Liver (tissue), 9 donors: ENCODE results near the gene RTP1. TPM values are rescaled to one million over a fixed set of nuclear protein-coding genes. Genes with fewer than 3 reads are reported as not detected.

Source experiments
- DNase-seq: peaks from one replicate; pipeline ENCODE4 v3.0.0-alpha.2; 2017; ENCODE audit warnings: low spot score
- H3K27ac ChIP-seq, 2 donors: one replicate each; pipeline ENCODE4 v1.7.0; 2013; ENCODE audit warnings: inconsistent platforms in 2 of 2, low read length in 2 of 2, control low read depth in 1 of 2, low read depth in 1 of 2, mild to moderate bottlenecking in 1 of 2
- H3K27me3 ChIP-seq, 4 donors: one replicate each; pipeline versions ENCODE4 v1.6.1 to v1.7.0; 2013; ENCODE audit warnings: low read length in 3 of 4, inconsistent platforms in 1 of 4, mild to moderate bottlenecking in 1 of 4, moderate library complexity in 1 of 4; ENCODE audit not compliant: control insufficient read depth in 4 of 4, insufficient read depth in 4 of 4
- H3K36me3 ChIP-seq, 4 donors: one replicate each; pipeline versions ENCODE4 v1.6.1 to v1.7.0; 2013; ENCODE audit warnings: low read length in 3 of 4, mild to moderate bottlenecking in 3 of 4, low read depth in 1 of 4, moderate library complexity in 1 of 4; ENCODE audit not compliant: control insufficient read depth in 4 of 4, insufficient read depth in 3 of 4
- H3K4me1 ChIP-seq, 4 donors: one replicate each; pipeline versions ENCODE4 v1.6.1 to v1.7.0; 2013; ENCODE audit warnings: low read length in 3 of 4, mild to moderate bottlenecking in 3 of 4, moderate library complexity in 1 of 4; ENCODE audit not compliant: control insufficient read depth in 4 of 4, insufficient read depth in 4 of 4
- H3K4me3 ChIP-seq, 3 donors: one replicate each; pipeline versions ENCODE4 v1.6.1 to v1.7.0; 2013; ENCODE audit warnings: low read length in 3 of 3, control low read depth in 1 of 3, low read depth in 1 of 3, mild to moderate bottlenecking in 1 of 3
- H3K9ac ChIP-seq, 2 donors: one replicate each; pipeline ENCODE4 v1.7.0; 2013; ENCODE audit warnings: low read length in 2 of 2, mild to moderate bottlenecking in 2 of 2, moderate library complexity in 2 of 2, control low read depth in 1 of 2, low read depth in 1 of 2
- H3K9me3 ChIP-seq, 4 donors: one replicate each; pipeline versions ENCODE4 v1.6.1 to v1.7.0; 2013; ENCODE audit warnings: low read length in 3 of 4; ENCODE audit not compliant: control insufficient read depth in 4 of 4
- EGR1 ChIP-seq, 2 donors: IDR thresholded peaks; 2 replicates each; pipeline ENCODE4 v1.6.1; 2016 to 2018; ENCODE audit warnings: antibody characterized with exemption in 2 of 2, low read depth in 2 of 2
- GABPA ChIP-seq, 2 donors: IDR thresholded peaks in 1 of 2; conservative IDR thresholded peaks in 1 of 2; 2 replicates each; pipeline ENCODE4 v1.6.1; 2016; ENCODE audit warnings: antibody characterized with exemption in 2 of 2, mild to moderate bottlenecking in 1 of 2, moderate library complexity in 1 of 2
- HNF4A ChIP-seq, 2 donors: conservative IDR thresholded peaks; 2 replicates each; pipeline ENCODE4 v1.6.1; 2016; ENCODE audit warnings: antibody characterized with exemption in 2 of 2, mild to moderate bottlenecking in 2 of 2
- HNF4G ChIP-seq: IDR thresholded peaks from 2 replicates; pipeline ENCODE4 v1.6.1; 2016; ENCODE audit warnings: antibody characterized with exemption
- JUND ChIP-seq, 2 donors: IDR thresholded peaks; 2 replicates each; pipeline ENCODE4 v1.6.1; 2016; ENCODE audit warnings: antibody characterized with exemption in 2 of 2
- NR2F2 ChIP-seq: IDR thresholded peaks from 2 replicates; pipeline ENCODE4 v1.6.1; 2016; ENCODE audit warnings: antibody characterized with exemption
- RAD21 ChIP-seq, 2 donors: IDR thresholded peaks; 2 replicates each; pipeline ENCODE4 v1.6.1; 2016; ENCODE audit warnings: antibody characterized with exemption in 2 of 2, mild to moderate bottlenecking in 2 of 2
- SP1 ChIP-seq: IDR thresholded peaks from 2 replicates; pipeline ENCODE4 v1.6.1; 2018; ENCODE audit warnings: antibody characterized with exemption, mild to moderate bottlenecking
- TAF1 ChIP-seq: conservative IDR thresholded peaks from 2 replicates; pipeline ENCODE4 v1.6.1; 2016; ENCODE audit warnings: antibody characterized with exemption, mild to moderate bottlenecking
- WGBS: extraction: QIAGEN DNeasy Blood & Tissue Kit; methylation state at CpG from one replicate; pipeline ENCODE4 v1.1.7; 2013; 5-methylcytosine and 5-hydroxymethylcytosine counted together
- polyA plus RNA-seq, 2 donors: library from polyadenylated mRNA; stranded (reverse) in 1 of 2; unstranded in 1 of 2; fragments of 200-250 nt in 1 of 2; fragments of >200 nt in 1 of 2; fragmentation: Nextera tagmentation in 1 of 2; extraction: Ambion mirVana in 1 of 2; gene quantifications; one replicate each; pipeline versions ENCODE4 v1.2.1 to v1.2.3, GENCODE V29; 2013 to 2015
- total RNA-seq, 2 donors: library from RNA; depleted of rRNA; stranded (reverse); fragments of >200 nt; gene quantifications; one replicate each; pipeline ENCODE4 v1.2.3, GENCODE V29; 2014
- TF ChIP-seq, protein P1 (sequence below): fragments of 150-350 bp; IDR thresholded peaks from 2 replicates; pipeline ENCODE4 v1.5.1; 2017; ENCODE audit warnings: improper control_type of control experiment, low read depth, low read length; ENCODE audit not compliant: missing input control
- TF ChIP-seq, protein P2 (sequence below): IDR thresholded peaks from 2 replicates; pipeline ENCODE4 v1.6.1; 2016; ENCODE audit warnings: antibody characterized with exemption
- TF ChIP-seq, protein P3 (sequence below): IDR thresholded peaks from 2 replicates; pipeline ENCODE4 v1.6.1; 2016; ENCODE audit warnings: antibody characterized with exemption
- TF ChIP-seq, protein P4 (sequence below): IDR thresholded peaks from 2 replicates; pipeline ENCODE4 v1.6.1; 2016; ENCODE audit warnings: antibody characterized with exemption, mild to moderate bottlenecking
- donor health status: healthy.
- donor health status: healthy.
- donor health status: healthy.
- donor health status: healthy.
- donor health status: healthy.

The RTP1 gene
- total and polyA plus RNA-seq, 4 donors, result not detected

DNA sequence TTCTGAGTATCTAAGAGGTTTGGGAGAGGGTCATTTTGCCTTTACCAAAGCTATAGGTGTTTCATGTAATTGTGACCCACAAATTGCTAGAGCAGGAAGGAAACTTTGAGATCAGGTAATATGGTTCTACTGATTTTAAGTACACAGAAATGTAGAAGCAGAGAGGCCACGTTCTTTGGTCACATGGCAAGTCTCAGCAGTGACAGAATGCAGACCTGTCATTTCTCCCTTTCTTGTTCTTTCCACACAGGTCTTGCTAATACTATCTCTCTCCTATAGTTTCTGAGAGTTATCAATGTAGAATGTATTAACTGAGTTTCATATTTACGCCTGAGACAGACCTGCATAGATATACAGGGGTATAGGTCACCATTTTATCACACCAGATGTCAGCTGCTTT, 10.9 kb upstream of the RTP1 start (continued):
- TF ChIP-seq, protein P1, sequence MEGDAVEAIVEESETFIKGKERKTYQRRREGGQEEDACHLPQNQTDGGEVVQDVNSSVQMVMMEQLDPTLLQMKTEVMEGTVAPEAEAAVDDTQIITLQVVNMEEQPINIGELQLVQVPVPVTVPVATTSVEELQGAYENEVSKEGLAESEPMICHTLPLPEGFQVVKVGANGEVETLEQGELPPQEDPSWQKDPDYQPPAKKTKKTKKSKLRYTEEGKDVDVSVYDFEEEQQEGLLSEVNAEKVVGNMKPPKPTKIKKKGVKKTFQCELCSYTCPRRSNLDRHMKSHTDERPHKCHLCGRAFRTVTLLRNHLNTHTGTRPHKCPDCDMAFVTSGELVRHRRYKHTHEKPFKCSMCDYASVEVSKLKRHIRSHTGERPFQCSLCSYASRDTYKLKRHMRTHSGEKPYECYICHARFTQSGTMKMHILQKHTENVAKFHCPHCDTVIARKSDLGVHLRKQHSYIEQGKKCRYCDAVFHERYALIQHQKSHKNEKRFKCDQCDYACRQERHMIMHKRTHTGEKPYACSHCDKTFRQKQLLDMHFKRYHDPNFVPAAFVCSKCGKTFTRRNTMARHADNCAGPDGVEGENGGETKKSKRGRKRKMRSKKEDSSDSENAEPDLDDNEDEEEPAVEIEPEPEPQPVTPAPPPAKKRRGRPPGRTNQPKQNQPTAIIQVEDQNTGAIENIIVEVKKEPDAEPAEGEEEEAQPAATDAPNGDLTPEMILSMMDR, result no peak
- no peak for TF ChIP-seq HNF4G
- no peak for TF ChIP-seq HNF4A (conservative IDR thresholded peaks at IDR 0.05)
- TF ChIP-seq EGR1 (IDR thresholded peaks at IDR 0.05; ENCODE audit: low read depth in 2 of 2), result no peak
- no peak for TF ChIP-seq NR2F2
- TF ChIP-seq TAF1, result no peak
- no peak for TF ChIP-seq GABPA (IDR thresholded peaks at IDR 0.05 in 1 of 2, conservative IDR thresholded peaks at IDR 0.05 in 1 of 2)
- TF ChIP-seq RAD21 (IDR thresholded peaks at IDR 0.05), result no peak
- no peak for TF ChIP-seq SP1

DNA sequence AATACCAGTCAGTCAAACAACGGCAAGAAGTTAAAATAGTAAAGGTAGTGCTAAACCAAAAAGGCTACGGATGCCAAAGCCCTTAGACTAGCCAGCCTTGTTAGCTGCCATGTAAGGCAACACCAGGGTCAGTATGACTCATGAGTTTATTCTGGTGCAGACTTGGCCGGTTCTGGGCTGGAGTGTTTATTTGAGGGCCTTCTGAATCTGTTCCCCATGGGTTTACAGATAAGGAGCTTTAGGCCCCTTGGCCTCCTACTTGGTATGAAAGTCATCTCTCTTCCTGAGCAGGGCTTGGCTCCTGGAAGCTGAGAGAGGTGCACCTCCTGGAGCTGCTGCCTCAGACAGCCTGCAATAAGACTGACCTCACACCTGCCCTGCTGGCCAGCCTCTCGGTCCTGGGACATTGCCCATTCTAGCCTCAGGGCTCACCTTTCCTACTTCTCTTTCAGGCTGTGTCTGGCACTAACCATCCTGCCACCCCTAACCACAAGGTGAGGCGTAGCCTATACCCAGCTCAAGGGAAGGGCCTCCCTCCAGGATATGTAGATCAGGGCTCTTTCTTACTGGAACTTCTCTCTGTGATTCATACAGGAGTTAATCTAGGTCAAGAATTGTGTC, 10.4 kb upstream of the RTP1 start:
- WGBS, result 80% methylated on average over 5 of the region's 5 CpGs
- DNase-seq, result no peak

DNA sequence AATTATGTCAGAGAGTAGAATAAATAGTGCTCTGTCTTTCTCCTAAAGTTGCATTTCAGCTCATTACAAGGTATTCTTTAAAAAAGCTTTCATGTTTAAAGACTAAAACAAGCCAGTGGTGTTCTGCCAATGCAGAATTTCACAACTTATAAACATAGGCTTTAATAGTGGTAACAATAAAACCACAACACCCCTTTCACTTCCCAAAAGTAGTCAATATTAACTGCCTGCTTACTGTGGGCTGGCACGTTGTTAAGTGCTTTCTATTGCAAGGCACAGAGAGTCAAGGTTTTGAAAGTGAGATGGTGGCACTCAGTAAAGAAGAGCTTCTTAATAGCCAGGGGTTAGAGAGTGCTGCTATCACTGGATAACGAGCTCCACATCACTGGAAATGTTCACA, 8.4 kb upstream of the RTP1 start:
- H3K9me3 ChIP-seq, result no peaks in the 10 kb centered on the region
- no peak for TF ChIP-seq SP1
- TF ChIP-seq, protein P2, sequence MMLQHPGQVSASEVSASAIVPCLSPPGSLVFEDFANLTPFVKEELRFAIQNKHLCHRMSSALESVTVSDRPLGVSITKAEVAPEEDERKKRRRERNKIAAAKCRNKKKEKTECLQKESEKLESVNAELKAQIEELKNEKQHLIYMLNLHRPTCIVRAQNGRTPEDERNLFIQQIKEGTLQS, result no peak
- no peaks in the 10 kb centered on the region for H3K4me1 ChIP-seq
- no peaks in the 10 kb centered on the region for H3K27me3 ChIP-seq
- DNase-seq, result no peak
- 49% methylated on average over 2 of the region's 2 CpGs for WGBS
- no peak overlapping the region for H3K27ac ChIP-seq
- no peak overlapping the region for H3K4me3 ChIP-seq
- no peak overlapping the region for H3K9ac ChIP-seq
- no peaks in the 10 kb centered on the region for H3K36me3 ChIP-seq

More for the DNA sequence above, 10.4 kb upstream of the RTP1 start:
- no peaks in the 10 kb centered on the region for H3K9me3 ChIP-seq
- H3K36me3 ChIP-seq, result no peaks in the 10 kb centered on the region
- no peaks in the 10 kb centered on the region for H3K27me3 ChIP-seq
- TF ChIP-seq, protein P1, result no peak
- TF ChIP-seq JUND (IDR thresholded peaks at IDR 0.05), result peak; percentile 26 to 58
- no peak overlapping the region for H3K9ac ChIP-seq
- no peak overlapping the region for H3K4me3 ChIP-seq
- H3K4me1 ChIP-seq, result no peaks in the 10 kb centered on the region
- H3K27ac ChIP-seq, result no peak overlapping the region

DNA sequence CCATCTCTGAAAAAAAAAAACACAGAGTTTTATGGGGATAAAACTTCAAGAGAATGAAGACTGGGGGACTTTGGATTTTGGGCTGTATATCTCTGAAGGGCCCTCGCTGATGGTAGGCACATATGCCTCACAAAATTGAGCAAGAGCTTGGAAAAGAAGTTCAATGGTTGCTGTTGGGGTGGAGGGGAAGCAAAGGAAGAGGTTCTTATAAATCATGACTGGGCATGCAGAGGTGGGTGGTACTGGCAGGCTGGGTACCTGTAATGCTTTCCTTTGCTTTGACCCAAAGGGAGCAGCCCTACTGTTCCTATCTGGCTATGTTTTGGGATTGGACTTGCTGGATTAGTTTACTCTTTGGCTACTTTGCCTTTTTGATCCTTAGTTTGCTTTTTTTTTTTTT, 6.0 kb upstream of the RTP1 start:
- Histone ChIP-seq H3K36me3 (no peaks in the 10 kb centered on the region), H3K27ac (no peak overlapping the region), H3K9me3 (no peaks in the 10 kb centered on the region), H3K4me3 (no peak overlapping the region), H3K9ac (no peak overlapping the region), H3K4me1 (no peaks in the 10 kb centered on the region), H3K27me3 (no peaks in the 10 kb centered on the region)
- WGBS, result 85% methylated on average over 1 of the region's 1 CpG
- no peak for DNase-seq
- TF ChIP-seq, protein P3, sequence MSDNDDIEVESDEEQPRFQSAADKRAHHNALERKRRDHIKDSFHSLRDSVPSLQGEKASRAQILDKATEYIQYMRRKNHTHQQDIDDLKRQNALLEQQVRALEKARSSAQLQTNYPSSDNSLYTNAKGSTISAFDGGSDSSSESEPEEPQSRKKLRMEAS, result no peak
- TF ChIP-seq, protein P4, sequence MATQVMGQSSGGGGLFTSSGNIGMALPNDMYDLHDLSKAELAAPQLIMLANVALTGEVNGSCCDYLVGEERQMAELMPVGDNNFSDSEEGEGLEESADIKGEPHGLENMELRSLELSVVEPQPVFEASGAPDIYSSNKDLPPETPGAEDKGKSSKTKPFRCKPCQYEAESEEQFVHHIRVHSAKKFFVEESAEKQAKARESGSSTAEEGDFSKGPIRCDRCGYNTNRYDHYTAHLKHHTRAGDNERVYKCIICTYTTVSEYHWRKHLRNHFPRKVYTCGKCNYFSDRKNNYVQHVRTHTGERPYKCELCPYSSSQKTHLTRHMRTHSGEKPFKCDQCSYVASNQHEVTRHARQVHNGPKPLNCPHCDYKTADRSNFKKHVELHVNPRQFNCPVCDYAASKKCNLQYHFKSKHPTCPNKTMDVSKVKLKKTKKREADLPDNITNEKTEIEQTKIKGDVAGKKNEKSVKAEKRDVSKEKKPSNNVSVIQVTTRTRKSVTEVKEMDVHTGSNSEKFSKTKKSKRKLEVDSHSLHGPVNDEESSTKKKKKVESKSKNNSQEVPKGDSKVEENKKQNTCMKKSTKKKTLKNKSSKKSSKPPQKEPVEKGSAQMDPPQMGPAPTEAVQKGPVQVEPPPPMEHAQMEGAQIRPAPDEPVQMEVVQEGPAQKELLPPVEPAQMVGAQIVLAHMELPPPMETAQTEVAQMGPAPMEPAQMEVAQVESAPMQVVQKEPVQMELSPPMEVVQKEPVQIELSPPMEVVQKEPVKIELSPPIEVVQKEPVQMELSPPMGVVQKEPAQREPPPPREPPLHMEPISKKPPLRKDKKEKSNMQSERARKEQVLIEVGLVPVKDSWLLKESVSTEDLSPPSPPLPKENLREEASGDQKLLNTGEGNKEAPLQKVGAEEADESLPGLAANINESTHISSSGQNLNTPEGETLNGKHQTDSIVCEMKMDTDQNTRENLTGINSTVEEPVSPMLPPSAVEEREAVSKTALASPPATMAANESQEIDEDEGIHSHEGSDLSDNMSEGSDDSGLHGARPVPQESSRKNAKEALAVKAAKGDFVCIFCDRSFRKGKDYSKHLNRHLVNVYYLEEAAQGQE, result no peak
